NCI-H446 treated with DMSO at 0.1 percent for 48 hours (cell line): Measurements from ENCODE around the gene CCDC88C.

Source experiments
- DNase-seq: peaks from one replicate; lab custom pipeline; 2025; lab: John Stamatoyannopoulos, UW

Gene CCDC88C

DNA sequence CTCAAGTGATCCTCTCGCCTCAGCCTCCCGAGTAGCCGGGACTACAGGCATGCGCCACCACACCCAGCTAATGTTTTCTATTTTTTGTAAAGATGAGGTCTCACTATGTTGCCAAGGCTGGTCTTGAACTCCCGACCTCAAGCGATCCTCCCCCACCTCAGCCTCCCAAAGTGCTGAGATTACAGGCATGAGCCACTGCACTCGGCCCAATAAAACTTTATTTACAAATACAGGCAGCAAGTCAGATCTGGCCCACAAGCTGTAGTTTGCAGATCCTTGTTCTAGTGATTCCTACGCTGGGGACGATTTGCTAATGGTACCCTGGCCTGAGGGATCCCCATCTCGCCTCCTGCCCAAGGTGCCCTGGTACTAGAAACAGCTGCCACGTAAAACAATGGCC lies 74.6 kb downstream of the CCDC88C start:
- DNase-seq, result no peak

DNA sequence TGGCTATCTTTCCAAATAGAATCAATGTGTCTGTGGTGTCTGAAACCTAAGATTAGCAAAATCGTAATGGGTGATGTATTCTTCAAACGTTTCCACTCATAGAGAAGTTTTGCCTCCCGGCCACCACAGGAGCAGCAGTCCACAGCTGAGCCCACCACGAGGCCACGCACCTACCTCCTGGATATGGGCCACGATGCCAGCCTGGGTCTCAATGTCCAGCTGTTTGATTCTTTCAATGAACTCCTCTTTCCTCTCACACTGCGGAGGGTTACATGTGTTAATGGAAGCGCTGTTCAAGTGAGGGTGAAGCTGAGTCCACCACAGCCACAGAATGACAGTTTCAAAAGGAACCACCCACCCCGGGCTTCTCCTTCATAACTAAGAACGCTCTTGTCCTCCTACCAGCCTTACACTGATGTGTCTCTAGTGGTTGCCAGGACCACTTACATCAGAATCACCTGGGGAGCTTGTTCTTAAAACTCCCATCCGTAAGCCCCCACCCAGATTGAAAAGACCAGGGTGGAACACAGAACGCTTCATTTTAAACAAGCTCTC lies 75.3 kb downstream of the CCDC88C start:
- DNase-seq, result no peak

DNA sequence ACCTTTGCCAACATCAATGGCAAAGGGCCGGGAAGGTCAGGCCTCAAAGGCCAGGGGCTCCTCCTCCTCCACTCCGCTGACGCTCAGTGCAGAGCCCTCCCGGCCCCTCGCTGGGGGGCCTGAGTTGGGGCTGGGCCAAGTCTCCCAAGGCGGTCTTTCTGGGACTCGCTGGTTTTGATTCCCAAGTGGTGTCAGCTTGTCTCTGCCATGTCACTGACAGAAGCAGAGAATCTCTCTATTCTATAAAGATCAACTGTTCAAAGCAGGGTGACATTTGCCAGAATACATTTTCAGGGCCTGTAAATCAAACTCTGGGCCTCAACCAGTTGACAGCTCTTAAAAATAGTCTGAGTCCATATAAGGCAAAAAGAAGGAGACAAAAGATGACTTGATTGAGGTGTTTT lies 75.9 kb downstream of the CCDC88C start:
- DNase-seq, result no peak

DNA sequence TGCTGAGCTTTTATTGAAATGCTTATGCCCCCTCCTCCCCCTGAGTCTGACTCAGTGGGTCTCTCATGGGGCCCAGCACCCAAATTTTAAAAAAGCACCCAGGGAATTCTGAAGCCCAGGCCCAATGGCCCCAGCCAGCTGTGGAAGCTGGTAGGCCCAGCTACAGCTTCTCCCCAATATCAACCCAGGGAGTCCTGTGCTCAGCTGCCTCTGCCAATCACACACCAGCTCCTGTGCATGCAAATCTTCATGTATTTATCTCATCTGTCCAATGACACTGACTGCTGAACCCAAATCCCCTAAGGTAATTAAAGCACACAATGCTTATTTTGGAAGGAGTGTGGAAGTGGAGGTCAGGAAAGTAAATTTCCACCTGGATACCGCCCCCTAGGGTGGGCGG lies 76.3 kb downstream of the CCDC88C start:
- no peak for DNase-seq

DNA sequence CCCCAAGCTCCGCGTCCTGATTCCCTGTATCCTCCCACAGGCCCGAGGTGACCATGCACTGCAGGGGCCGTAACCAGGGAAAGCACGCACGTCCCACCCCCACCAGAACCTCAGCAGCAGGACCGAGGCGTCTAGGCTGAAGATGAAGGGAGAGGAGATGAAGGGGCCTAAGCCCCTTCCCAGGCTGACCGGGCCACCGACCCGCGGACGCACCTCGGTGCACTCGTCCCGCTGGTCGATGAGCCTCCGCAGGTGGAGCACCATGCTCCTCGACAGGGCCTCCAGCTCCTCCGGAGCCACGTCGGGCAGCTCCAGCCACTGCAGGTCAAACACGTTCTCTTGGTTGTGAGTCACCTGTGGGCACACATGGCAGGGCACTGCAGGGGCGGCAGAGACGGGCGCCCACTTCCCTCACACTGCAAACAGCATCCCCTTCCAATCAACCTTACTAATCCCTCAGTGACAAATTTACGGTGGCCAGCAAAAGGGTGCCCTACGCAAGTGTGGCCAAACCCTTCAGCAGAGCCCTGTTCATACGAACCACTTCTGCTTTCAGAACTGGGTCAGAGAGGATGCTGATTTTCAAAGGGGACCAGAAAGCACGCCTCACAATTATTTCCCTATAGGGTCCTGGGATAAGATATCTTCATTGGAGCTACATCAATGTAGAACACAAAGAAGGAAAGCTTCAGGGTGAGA lies 77.8 kb downstream of the CCDC88C start:
- DNase-seq, result no peak

DNA sequence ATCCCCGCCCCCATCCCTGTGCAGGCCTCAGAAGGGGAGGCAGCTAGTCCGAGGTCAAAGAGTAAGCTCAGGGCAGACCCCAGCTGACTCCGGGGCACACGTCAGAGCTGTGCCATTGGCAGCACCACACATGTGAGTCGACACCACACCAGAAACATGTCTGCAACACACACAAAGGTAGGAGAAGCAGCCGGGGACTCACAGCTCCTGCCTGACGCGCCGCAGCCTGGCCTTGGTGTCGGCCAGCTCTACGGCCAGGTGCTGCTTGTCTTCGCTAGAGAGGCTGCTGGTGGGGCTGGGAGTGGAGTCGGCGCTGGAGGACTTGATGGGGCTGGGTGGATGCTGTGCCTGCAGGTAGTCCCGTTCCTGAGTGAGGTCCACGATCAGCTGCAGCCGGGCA lies 78.5 kb downstream of the CCDC88C start:
- DNase-seq, result no peak

DNA sequence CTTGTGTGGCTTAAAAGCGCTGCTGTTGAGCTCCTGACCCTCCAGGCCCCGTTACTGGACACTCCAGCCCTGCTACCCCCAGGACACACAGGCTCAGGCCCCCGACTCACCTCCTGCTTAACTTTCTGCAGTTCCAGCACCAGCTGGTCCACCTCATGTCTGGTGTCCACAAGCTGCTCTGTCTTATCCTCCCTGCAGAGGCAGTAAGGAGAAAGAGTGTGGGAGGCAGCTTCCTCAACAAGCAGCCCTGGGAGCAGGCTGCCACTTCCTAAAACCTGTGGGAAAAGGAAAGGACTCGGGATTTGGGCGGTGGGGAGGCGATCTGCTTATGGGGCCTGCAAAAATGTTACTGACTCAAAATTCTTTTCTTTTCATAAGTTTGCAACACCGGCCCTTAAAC lies 79.2 kb downstream of the CCDC88C start:
- no peak for DNase-seq

DNA sequence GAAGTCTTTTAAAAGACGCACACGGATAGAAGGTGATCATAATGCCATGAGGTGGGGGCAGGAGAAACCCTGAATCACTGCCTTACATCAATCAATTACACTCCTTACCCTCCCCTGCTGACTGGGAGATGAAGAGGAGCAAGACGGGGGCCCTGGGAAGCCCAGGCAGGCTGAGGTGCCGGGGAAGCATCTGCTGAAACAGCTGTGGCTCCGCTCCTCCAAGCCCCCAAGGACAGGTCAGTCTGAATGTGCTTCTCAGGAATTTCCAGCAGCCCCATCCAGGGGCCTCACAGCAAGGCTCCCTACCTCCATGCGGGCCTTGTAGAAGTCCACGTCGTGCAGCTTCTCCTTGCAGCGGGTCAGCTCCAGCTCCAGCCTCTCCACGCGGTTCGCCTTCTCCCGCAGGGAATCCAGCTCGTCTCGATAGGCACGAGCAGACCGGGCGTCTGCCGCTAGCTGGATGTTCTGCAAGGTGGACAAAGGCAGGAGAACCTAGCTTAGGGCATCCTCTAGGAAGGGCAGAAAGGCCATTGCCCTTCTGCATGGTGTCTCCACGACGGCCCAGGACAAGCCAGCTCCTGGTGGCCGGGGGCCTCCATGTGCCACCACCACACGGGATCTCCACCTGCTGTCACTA lies 79.8 kb downstream of the CCDC88C start:
- DNase-seq, result no peak

DNA sequence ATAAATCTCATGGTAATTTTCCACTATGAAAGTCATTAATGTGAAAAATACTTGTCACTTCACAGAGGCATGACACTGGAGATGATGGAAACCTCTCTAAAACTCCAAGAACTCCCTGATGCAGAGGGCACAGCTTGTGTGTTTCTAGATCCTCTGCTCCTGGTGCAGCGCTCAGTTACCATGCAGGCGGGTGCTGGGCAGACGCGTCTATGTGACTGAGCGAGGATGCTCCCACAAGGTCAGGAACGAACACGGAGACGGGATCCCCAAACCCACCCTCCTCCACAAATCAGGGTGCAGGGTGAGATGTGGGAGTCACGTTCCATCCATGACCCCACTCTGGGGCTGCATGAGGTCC lies 81.5 kb downstream of the CCDC88C start:
- no peak for DNase-seq

DNA sequence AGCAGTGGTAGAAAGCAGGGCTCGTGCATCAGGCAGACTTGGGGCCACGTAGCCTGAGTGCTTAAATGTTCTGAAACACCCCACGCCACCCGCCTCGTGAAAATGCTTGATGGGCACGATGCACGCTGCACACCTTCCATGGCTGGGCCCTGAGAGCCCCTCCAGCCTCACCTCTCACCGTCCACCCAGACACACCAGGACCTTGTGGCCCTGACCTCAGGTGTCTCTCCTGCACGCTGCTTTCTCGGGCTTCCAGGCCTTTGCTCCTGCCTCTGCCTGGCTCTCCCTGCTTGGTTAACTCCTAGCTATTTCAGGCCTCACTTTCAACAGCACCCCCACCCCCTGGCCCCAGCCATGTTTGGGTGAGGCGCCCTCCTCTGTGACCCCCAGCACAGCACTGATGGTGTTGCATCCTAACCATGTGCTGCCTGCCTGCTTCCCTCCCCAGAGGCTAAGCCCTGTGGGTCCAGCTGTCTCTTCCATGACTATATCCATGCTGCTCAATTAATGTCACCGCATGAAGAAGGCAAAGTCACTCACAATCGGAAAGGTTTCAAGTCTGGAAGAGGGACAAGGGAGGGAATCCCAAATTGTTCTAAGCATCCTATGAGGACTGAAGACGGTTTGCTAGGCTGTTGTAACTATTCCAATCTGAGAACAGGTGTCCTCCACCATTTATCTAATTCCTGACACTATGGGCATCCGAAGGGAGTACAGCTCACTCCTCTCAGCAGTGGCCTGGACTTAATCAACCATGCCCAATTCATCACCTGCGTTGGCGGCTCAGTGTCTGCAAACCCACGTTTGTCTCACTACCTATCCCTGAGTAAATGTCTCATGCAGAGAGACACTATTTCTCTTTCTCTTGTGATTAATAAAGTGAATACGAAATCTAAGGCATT lies 82.2 kb downstream of the CCDC88C start:
- DNase-seq, result no peak

DNA sequence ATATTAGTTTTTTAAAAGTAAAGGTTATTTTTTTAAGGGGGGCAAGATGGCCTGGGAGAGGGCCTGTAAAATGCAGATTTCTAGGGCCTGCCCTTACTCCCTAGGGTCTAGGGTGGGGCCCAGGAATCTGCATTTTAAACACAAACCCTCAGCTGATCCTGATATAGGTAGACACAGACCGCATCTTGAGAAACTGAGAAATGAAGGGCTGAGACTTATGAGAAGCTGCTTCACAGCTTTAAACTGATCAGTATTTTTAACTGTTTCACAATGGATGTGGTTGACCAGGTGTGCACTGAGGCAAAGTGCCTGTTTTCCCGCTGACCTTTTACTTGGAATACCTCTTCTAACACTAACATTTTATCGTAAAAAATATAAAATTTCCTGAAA lies 84.0 kb downstream of the CCDC88C start:
- no peak for DNase-seq

DNA sequence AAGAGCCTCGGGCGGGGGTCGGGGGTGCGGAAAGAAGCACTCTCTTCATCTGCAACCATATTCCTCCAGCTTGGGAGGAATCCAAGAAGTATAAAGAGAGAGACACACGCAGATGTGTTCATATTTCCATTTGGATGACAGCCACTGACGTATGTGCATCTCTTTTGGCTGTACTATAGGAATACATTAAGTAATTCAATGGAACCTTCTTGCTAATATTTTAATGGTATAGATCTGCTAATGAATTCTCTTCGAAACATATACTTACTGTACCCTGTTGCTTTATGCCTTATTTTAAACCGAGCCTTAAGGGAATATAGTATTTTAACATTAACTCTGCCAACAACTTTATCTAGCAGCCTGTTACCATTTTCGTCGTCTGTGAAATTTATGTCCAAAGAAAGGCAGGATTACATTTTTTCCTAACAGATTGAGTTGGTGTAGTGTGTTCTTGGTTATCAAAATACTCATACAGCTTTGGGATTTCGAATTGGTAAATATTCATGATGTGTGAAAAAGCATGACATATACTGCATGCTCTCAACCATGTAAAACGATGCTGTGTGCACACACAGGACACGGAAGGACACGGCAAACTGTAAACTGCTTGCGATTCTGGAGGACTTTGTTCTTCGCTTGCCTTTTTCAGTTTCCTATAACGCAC lies 84.5 kb downstream of the CCDC88C start:
- DNase-seq, result peak; percentile 63

DNA sequence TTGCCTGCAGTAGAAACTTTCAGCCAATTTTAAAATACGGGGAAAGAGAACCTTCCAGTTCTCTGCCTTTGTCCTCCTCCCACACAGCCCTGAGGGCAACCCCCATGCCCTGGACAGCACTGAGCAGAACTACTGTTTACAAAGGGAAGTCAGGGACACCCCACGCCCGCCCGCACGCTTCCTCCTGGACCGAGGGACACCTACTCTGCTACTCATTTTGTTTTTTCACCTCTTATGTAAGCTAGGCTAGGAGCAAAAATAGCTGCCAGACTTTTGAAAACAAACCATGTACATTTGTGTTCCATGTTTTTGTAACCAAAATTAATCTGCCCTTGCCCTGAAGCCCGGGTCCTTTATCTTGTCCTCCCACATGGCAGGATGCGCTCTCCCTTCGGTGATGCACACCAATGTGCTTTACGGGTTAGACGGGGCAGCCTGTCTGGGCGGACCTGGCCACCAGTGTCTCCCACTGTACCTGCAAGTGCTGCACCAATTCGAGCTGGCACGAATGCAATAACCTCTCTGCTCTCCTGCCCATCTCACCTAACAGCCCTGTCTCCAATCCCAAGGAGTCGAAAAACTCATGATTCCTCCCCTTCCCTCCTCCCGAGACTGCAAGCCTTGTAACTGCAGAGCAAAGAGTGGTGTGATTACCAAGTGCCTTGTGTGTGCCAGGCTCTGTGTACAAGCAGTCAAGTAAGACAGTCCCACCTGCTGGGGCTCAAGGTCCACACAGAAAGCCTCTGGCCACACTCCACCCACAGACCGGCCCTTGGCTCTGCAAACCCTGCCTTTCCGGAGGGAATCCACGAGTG lies 85.2 kb downstream of the CCDC88C start:
- DNase-seq, result peak; percentile 49

DNA sequence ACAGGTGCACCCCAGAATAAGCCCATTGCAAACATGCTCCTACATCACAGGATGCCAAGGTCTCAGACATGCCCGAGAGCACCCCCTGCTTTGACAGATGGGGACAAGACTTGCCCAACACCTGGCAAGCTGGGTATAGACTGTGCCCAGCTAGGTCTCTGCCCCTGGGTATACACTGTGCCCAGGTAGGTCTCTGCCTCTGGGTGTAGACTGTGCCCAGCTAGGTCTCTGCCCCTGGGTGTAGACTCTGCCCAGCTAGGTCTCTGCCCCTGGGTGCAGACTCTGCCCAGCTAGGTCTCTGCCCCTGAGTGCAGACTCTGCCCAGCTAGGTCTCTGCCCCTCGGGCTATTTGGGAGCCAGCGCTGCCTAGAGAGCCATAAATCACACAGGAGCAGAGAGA lies 85.9 kb downstream of the CCDC88C start:
- no peak for DNase-seq

DNA sequence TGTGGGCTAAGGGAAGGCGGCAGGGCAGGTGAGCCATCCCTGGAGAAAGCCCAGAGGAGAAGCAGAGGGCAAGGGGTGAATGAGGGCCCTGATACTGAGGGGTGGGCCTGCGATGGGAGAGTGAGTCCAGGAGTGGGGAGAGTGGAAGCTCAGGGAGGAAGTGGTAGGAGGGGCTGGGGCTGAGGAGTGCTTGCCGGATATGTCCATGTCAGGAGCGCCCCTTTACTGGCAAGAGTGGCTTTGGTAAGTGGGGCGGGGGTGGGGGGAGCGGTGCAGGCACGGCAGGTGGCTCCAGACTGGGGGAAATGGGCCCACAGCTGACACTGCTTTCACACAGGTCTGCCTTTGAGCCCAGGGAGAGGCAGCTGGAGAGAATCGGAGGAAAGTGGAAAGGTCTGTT lies 86.8 kb downstream of the CCDC88C start:
- no peak for DNase-seq

DNA sequence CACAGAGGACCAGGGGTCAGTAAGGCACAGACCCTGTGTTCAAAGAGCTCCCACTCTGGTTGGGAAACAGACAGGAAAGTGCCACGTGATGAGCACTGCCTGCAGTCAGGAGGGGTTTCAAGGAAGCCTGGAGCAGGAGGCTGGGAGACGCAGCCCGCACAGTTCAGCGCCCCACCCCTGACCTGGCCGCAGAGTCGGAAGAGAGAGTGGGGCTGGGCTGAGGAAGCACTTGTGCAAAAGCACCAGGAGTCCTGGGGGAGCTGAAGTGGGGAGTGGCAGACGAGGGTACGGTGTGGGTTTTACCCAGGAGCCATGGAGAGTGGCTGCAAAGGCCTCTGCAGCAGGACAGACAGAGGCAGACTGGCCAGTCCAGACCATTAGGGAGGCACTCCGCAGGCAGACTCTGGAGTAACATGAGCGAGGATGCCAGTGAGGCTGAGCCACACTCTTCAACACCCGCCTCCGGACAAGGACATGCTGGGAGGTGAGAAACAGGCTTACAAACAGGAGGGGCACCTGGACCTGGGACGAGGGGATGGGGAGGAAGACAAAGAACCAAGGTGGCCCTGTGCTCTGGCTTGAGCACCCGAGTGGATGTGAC lies 87.4 kb downstream of the CCDC88C start:
- DNase-seq, result no peak

DNA sequence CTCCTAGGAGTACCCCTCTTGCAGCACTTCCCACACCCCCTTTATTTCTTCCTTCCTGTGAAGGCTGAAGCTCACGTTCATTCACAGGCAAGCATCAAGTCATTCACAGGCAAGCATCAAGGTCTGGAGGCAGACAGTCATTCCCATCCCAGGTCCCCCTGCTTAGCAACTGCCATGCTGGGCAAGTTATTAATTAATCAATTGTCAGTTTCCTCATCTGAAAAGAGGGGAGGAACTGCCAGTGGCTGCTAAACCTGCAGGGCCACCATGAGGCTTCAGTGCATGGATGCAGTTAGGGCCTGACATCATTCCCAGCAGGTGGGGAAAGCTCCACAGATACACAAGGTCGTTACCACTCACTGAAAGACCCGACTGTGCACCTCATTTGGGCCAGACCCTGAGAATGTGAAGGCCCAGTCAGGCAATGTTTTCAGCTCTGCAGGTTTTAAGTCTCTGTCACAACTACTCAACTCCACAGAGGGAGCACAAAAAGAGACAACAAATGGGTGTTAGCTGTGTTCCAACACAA lies 88.1 kb downstream of the CCDC88C start:
- no peak for DNase-seq

DNA sequence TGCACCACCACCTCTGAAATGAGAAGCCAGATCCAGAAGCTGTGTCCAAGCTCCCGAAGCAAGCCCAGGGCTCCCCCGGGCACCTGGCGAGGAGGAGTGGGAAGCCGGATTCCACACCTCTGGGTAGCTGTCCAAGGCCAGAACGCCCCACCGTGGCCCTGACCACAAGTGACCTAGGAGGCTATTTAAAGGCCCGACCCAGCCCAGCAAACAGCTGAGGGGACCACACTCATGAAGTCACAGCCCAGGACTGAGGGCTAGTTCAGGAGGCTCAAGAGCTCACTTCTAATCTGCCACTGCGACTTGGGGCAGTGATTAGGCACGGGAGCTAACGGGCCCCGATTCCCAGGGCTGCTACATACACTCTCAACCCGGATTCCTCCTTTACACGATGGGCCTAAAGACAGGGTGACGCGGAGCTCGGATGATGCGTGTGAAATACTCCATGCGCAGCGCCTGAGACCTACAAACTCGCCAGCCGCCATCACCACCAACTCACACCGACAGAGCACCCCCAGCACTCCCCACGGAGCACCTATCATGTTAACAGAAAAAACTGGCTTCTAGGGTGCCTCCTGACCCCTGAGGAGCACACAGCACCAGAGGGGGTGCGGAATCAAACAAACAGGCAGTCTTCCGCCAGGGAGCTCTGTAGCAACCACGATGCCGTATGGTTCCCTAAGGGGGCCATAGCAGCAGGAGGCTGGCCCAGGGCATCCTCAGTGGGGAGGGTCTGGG lies 89.1 kb downstream of the CCDC88C start:
- no peak for DNase-seq

DNA sequence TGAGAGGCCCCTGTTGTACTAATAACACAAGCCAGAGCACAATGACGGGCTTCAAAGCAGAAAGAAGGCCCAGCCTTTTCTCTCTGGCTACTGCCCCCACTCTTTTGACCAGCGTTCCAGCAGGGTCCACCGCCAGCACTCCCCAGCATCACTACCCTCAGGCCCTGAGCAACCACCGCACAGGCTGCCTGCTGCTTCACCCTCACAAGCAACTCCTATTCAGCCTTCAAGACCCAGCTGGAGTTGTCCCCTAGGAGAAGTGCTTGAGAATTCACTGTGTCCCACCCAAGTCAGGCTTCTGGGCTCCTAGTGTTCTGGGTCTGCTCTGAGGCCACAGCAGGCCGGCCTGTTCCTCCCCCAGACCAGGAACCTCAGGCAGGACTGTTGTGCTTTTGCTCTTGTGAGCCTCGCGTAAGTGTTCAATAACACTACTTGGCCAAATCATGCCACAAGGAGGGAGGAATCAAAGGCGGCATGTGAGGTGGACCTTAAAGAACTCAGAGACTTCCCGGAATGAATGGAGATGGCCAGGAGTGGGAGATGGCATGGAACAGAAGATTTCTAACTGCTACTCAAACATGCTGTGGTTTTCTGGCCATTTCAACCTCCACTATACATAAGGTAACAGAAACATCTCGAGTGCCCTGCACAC lies 89.8 kb downstream of the CCDC88C start:
- DNase-seq, result no peak

DNA sequence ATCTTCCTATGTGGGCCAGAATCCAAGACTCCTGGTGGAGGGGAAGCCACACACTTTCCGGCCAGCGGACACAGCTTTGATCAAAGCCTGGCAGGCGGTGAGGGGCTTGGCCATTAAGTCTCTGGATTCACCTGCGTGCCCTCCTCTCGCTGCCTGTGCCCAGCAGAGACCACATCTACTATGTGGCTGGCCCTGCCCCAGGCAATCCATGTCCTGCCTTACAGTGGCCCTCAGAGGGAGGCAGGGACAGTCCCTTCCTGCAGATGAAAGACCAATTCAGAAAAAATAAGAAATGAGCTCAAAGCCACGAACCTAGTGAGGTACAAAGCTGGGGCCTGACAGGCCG lies 90.4 kb downstream of the CCDC88C start:
- DNase-seq, result no peak
